ENCODE measurements around the gene FAM118B. TPM values are rescaled to one million over a fixed set of nuclear protein-coding genes. Genes with fewer than 3 reads are reported as not detected.

FAM118B gene
- total and polyA plus RNA-seq, 2 donors (not counting 1 experiment from before 2014, with no cell fraction given), result 21.0 to 30.3 TPM

DNA sequence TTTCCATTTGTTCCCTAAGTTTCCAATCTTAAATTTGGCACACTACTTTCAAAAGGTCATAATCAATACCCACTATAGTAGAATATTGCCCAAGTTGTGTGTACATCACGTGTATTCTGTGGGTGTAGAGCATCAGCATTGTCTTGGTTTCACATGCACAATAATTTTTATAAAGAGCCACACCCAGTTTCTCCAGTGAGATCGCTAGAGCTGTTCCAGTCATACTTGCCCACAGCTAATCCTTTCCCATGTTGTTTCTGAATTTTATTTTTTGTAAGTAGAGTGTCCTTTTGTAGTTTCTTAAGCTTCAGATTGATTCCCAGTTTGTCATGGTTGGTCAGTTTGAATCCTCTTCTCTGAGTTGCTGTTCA, 13.7 kb downstream of the FAM118B start:
- H3K4me3 ChIP-seq (replicated peaks in 1 of 4; ENCODE audit: control extremely low read depth in 1 of 4, insufficient read depth in 1 of 4, low read depth in 3 of 4, low read length in 4 of 4), result no peak overlapping the region
- H3K4me2 ChIP-seq (ENCODE audit: extremely low read depth, insufficient read depth, low read length), result no peak overlapping the region
- H3K9me3 ChIP-seq (ENCODE audit: control insufficient read depth, insufficient read depth, low read depth, low read length), result no peaks in the 10 kb centered on the region
- TF ChIP-seq EZH2 (IDR thresholded peaks at IDR 0.05; ENCODE audit: low read length, missing control alignments) (no peak), CTCF (conservative IDR thresholded peaks at IDR 0.05 in 1 of 2, IDR thresholded peaks at IDR 0.05 in 1 of 2; ENCODE audit: low read depth in 1 of 2, low read length in 2 of 2) (no peak)
- no peaks in the 10 kb centered on the region for H3K27me3 ChIP-seq (ENCODE audit: control insufficient read depth, insufficient read depth, low read length)
- H3K79me2 ChIP-seq (ENCODE audit: control insufficient read depth, insufficient read depth, low read length), result peaks cover 7% of the 10 kb centered on the region
- H3K36me3 ChIP-seq (ENCODE audit: control insufficient read depth, insufficient read depth, low read length), result no peaks in the 10 kb centered on the region
- H3K4me1 ChIP-seq (ENCODE audit: control insufficient read depth, extremely low read depth, insufficient read depth, low read length), result no peaks in the 10 kb centered on the region
- H4K20me1 ChIP-seq (ENCODE audit: control insufficient read depth, extremely low read depth, insufficient read depth, low read length), result no peaks in the 10 kb centered on the region
- DNase-seq (ENCODE audit: low read depth in 2 of 2), result no peak
- H2AFZ ChIP-seq (ENCODE audit: low read length), result no peak overlapping the region
- no peak overlapping the region for H3K9ac ChIP-seq (ENCODE audit: insufficient read depth, low read length)
- H3K27ac ChIP-seq (ENCODE audit: insufficient read depth, low read length), result no peak overlapping the region

DNA sequence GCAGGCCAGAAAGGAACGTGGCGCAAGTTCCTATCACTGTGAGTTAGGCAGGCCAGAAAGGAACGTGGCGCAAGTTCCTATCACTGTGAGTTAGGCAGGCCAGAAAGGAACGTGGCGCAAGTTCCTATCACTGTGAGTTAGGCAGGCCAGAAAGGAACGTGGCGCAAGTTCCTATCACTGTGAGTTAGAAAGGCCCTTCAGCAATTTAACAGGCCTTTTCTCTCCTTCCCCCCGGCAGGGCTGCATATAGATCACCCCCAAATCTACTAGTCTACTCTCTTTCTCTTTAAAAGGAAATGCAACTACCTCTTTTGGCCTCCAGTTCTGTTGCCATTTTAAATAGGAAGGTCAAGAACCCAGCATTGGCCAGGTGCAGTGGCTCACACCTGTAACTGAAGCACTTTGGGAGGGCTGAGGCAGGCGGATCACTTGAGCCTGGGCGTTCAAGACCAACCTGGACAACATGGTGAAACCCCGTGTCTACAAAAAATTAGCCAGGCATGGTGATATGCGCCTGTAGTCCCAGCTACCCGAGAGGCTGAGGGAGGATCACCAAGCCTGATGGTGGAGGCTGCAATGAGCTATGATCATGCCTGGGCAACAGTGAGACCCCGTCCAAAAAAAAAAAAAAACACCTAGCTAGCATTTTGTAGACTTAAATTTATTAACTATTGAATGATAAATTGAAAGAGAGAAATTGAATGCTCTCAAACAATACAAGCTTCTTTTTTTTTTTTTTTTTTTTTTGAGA, 14.9 kb downstream of the FAM118B start:
- H2AFZ ChIP-seq (ENCODE audit: low read length), result no peak overlapping the region
- TF ChIP-seq EZH2 (IDR thresholded peaks at IDR 0.05; ENCODE audit: low read length, missing control alignments) (no peak), CTCF (conservative IDR thresholded peaks at IDR 0.05 in 1 of 2, IDR thresholded peaks at IDR 0.05 in 1 of 2; ENCODE audit: low read depth in 1 of 2, low read length in 2 of 2) (no peak)
- H3K36me3 ChIP-seq (ENCODE audit: control insufficient read depth, insufficient read depth, low read length), result no peaks in the 10 kb centered on the region
- H3K27me3 ChIP-seq (ENCODE audit: control insufficient read depth, insufficient read depth, low read length), result no peaks in the 10 kb centered on the region
- no peaks in the 10 kb centered on the region for H3K9me3 ChIP-seq (ENCODE audit: control insufficient read depth, insufficient read depth, low read depth, low read length)
- H3K27ac ChIP-seq (ENCODE audit: insufficient read depth, low read length), result no peak overlapping the region
- H3K4me3 ChIP-seq (replicated peaks in 1 of 4; ENCODE audit: control extremely low read depth in 1 of 4, insufficient read depth in 1 of 4, low read depth in 3 of 4, low read length in 4 of 4), result no peak overlapping the region
- H3K9ac ChIP-seq (ENCODE audit: insufficient read depth, low read length), result no peak overlapping the region
- H4K20me1 ChIP-seq (ENCODE audit: control insufficient read depth, extremely low read depth, insufficient read depth, low read length), result no peaks in the 10 kb centered on the region
- peaks cover 4% of the 10 kb centered on the region for H3K79me2 ChIP-seq (ENCODE audit: control insufficient read depth, insufficient read depth, low read length)
- no peaks in the 10 kb centered on the region for H3K4me1 ChIP-seq (ENCODE audit: control insufficient read depth, extremely low read depth, insufficient read depth, low read length)
- no peak overlapping the region for H3K4me2 ChIP-seq (ENCODE audit: extremely low read depth, insufficient read depth, low read length)
- DNase-seq (ENCODE audit: low read depth in 2 of 2), result no peak

DNA sequence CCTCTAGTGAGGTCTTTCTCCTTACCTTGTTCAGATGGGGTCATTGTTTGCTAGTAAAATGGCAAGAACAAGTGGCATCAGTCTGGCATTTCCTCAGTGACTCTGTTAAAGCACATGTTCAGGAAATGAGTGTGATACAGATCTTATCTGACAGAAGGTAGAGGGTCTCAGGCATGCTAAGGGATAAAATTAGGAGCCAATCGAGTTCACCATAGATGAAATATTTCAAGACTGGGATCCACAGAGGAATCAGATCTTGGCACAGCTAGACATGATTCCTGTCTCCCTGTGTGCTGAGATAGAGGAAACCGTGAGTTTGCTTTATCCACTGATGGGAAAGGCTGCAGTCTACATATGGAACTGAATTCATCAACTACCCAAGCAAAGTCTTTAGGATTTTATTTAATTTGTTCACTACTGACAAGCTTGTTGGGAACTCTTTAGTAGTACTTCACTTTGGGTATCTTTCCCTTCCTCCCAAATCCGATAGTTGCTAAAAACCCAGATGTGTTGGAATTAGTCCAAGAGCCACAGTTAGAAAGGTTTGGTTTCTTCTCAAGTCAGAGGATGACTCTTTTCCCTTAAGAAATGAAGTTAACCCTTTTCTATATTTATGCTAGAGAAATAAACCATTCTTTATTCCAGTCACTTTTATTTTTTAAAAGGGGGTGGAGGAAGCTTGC, 18.4 kb downstream of the FAM118B start:
- Histone ChIP-seq H3K27me3 (ENCODE audit: control insufficient read depth, insufficient read depth, low read length) (no peaks in the 10 kb centered on the region), H3K4me1 (ENCODE audit: control insufficient read depth, extremely low read depth, insufficient read depth, low read length) (no peaks in the 10 kb centered on the region), H3K9ac (ENCODE audit: insufficient read depth, low read length) (no peak overlapping the region), H3K4me2 (ENCODE audit: extremely low read depth, insufficient read depth, low read length) (no peak overlapping the region), H3K79me2 (ENCODE audit: control insufficient read depth, insufficient read depth, low read length) (no peaks in the 10 kb centered on the region), H2AFZ (ENCODE audit: low read length) (no peak overlapping the region), H3K4me3 (replicated peaks in 1 of 4; ENCODE audit: control extremely low read depth in 1 of 4, insufficient read depth in 1 of 4, low read depth in 3 of 4, low read length in 4 of 4) (no peak overlapping the region), H3K9me3 (ENCODE audit: control insufficient read depth, insufficient read depth, low read depth, low read length) (no peaks in the 10 kb centered on the region), H3K27ac (ENCODE audit: insufficient read depth, low read length) (no peak overlapping the region), H3K36me3 (ENCODE audit: control insufficient read depth, insufficient read depth, low read length) (no peaks in the 10 kb centered on the region), H4K20me1 (ENCODE audit: control insufficient read depth, extremely low read depth, insufficient read depth, low read length) (no peaks in the 10 kb centered on the region)
- TF ChIP-seq EZH2 (IDR thresholded peaks at IDR 0.05; ENCODE audit: low read length, missing control alignments) (no peak), CTCF (conservative IDR thresholded peaks at IDR 0.05 in 1 of 2, IDR thresholded peaks at IDR 0.05 in 1 of 2; ENCODE audit: low read depth in 1 of 2, low read length in 2 of 2) (no peak)
- DNase-seq (ENCODE audit: low read depth in 2 of 2), result peak; percentile 32 to 42
